GM21717 (cell line): ENCODE data around the gene EMID1.

ENCODE experiments used
- ATAC-seq: cut with Tn5 transposase; IDR thresholded peaks from one replicate; pipeline ENCODE4 v1.9.1; 2021; ENCODE audit warnings: mild to moderate bottlenecking, moderate library complexity; ENCODE audit not compliant: unreplicated experiment

EMID1 gene

GRCh38 chr22:29277927-29278326, 72.2 kb downstream of the EMID1 start:
- no peak for ATAC-seq

- no peak for ATAC-seq
Observed at GRCh38 chr22:29284196-29284595, 78.5 kb downstream of the EMID1 start.

GRCh38 chr22:29288837-29289236, 83.1 kb downstream of the EMID1 start:
- no peak for ATAC-seq

GRCh38 chr22:29290061-29290460, 84.4 kb downstream of the EMID1 start:
- no peak for ATAC-seq

GRCh38 chr22:29291215-29291614, 85.5 kb downstream of the EMID1 start:
- ATAC-seq: no peak

- ATAC-seq: no peak
Observed at GRCh38 chr22:29292379-29292778, 86.7 kb downstream of the EMID1 start.

- no peak for ATAC-seq
Observed at GRCh38 chr22:29298641-29299040, 92.9 kb downstream of the EMID1 start.

GRCh38 chr22:29299136-29299900, 93.6 kb downstream of the EMID1 start:
- no peak for ATAC-seq

GRCh38 chr22:29300467-29300806, 94.7 kb downstream of the EMID1 start:
- ATAC-seq: no peak

GRCh38 chr22:29300807-29301601, 95.3 kb downstream of the EMID1 start:
- ATAC-seq: no peak

GRCh38 chr22:29301716-29302401, 96.2 kb downstream of the EMID1 start:
- no peak for ATAC-seq

GRCh38 chr22:29302402-29302680, 96.6 kb downstream of the EMID1 start:
- no peak for ATAC-seq

- no peak for ATAC-seq
Observed at GRCh38 chr22:29302681-29303465, 97.2 kb downstream of the EMID1 start.

- ATAC-seq: no peak
Observed at GRCh38 chr22:29305836-29306174, 100.1 kb downstream of the EMID1 start.

GRCh38 chr22:29306175-29306834, 100.6 kb downstream of the EMID1 start, which contains the start of gene GAS2L1:
GAS2L1 (plus strand) TSS chr22:29306650; CDS start chr22:29308106, 1,456 bp downstream.
- no peak for ATAC-seq

- no peak for ATAC-seq
Observed at GRCh38 chr22:29306835-29307595, 101.3 kb downstream of the EMID1 start.

- ATAC-seq: no peak
Observed at GRCh38 chr22:29307596-29308147, 102.0 kb downstream of the EMID1 start.

GRCh38 chr22:29308148-29308790, 102.6 kb downstream of the EMID1 start:
- no peak for ATAC-seq

GRCh38 chr22:29308791-29309262, 103.1 kb downstream of the EMID1 start:
- no peak for ATAC-seq
